Upper lobe of left lung (tissue), 4 donors: ENCODE results near the gene ARL3.

ENCODE experiments used
- CTCF ChIP-seq, 6 experiments: fragments of 450-650 bp in 4 of 6; fragments of 200-600 bp in 2 of 6; sonication (generic) in 2 of 6; IDR thresholded peaks; one replicate each; pipeline ENCODE4 v1.5.1; 2016 to 2019; ENCODE audit warnings: antibody characterized with exemption in 6 of 6
- EP300 ChIP-seq, 4 donors: sonication (generic); formaldehyde crosslinking; IDR thresholded peaks; one replicate each; pipeline ENCODE4 v1.5.1; 2017; ENCODE audit warnings: antibody characterized with exemption in 4 of 4, control low read depth in 2 of 4
- POLR2A ChIP-seq, 4 donors: fragments of 450-650 bp; IDR thresholded peaks; one replicate each; pipeline ENCODE4 v1.5.1; 2016 to 2017; ENCODE audit warnings: antibody characterized with exemption in 4 of 4, mild to moderate bottlenecking in 2 of 4
- POLR2AphosphoS5 ChIP-seq, 2 donors: sonication (generic); formaldehyde crosslinking; IDR thresholded peaks; one replicate each; pipeline ENCODE4 v1.5.1; 2017; ENCODE audit warnings: antibody characterized with exemption in 2 of 2

GRCh38 chr10:102729029-102730026, 15.1 kb upstream of the ARL3 start:
- TF ChIP-seq CTCF (IDR thresholded peaks at IDR 0.05) (peak; percentile 90 to 95 (median 93)), POLR2A (IDR thresholded peaks at IDR 0.05) (no peak), POLR2AphosphoS5 (IDR thresholded peaks at IDR 0.05) (no peak), EP300 (IDR thresholded peaks at IDR 0.05) (no peak)
